H1 (cell line): Measurements from ENCODE around the gene HSPA12A. TPM values are rescaled to one million over a fixed set of nuclear protein-coding genes. Genes with fewer than 3 reads are reported as not detected.

ENCODE experiments used
- CTCF ChIA-PET: fragments of 300-600 bp; sonication (Branson Sonifier 250); formaldehyde crosslinking; loops from one replicate; lab custom pipeline; 2021; ENCODE audit not compliant: partially characterized antibody; lab: Charles Lee
- POLR2A ChIA-PET: fragments of 300-600 bp; sonication (Branson Sonifier 250); formaldehyde crosslinking; loops from one replicate; lab custom pipeline; 2021; ENCODE audit warnings: inconsistent platforms; ENCODE audit not compliant: partially characterized antibody; lab: Charles Lee
- DNase-seq, 2 experiments: peaks; one replicate each; pipeline versions ENCODE4 v3.0.0 to v3.0.0-alpha.2; 2010 to 2022; ENCODE audit warnings: low spot score in 2 of 2, low read depth in 1 of 2, mixed read lengths in 1 of 2
- FAIRE-seq: peaks from 2 replicates; lab custom pipeline; 2011; peaks lifted over from hg19 to GRCh38; lab: Jason Lieb, UNC
- H2AFZ ChIP-seq: 2 replicates; pipeline ENCODE4 v1.8.1; 2012; ENCODE audit warnings: low read length, inconsistent platforms
- H2AK5ac ChIP-seq: 2 replicates; pipeline ENCODE4 v1.6.1; 2013; ENCODE audit warnings: low read depth, low read length
- H2BK120ac ChIP-seq: replicated peaks from 2 replicates; pipeline ENCODE3; 2013; ENCODE audit warnings: low read depth, low read length, inconsistent platforms
- H2BK12ac ChIP-seq: 2 replicates; pipeline ENCODE4 v1.6.1; 2013; ENCODE audit warnings: low read depth, low read length
- H2BK15ac ChIP-seq: 2 replicates; pipeline ENCODE4 v1.6.1; 2013; ENCODE audit warnings: low read length
- H2BK20ac ChIP-seq: 2 replicates; pipeline ENCODE4 v1.6.1; 2013; ENCODE audit warnings: low read length
- H2BK5ac ChIP-seq: 2 replicates; pipeline ENCODE4 v1.6.1; 2013; ENCODE audit warnings: low read depth, low read length
- H3K14ac ChIP-seq: 2 replicates; pipeline ENCODE4 v1.6.1; 2013; ENCODE audit warnings: inconsistent platforms; ENCODE audit not compliant: insufficient read length
- H3K18ac ChIP-seq: 2 replicates; pipeline ENCODE4 v1.6.1; 2013; ENCODE audit warnings: low read length; ENCODE audit errors: extremely low read depth
- H3K23ac ChIP-seq: 2 replicates; pipeline ENCODE4 v1.6.1; 2013; ENCODE audit warnings: inconsistent platforms; ENCODE audit not compliant: insufficient read length
- H3K23me2 ChIP-seq: 2 replicates; pipeline ENCODE4 v1.6.1; 2013; ENCODE audit warnings: low read depth, low read length
- H3K27ac ChIP-seq: 2 replicates; pipeline ENCODE4 v1.6.1; 2011; ENCODE audit warnings: low read depth, low read length, inconsistent platforms
- H3K27me3 ChIP-seq, 4 experiments: replicated peaks in 1 of 4; 1 replicate in 1 of 4; 2 replicates in 3 of 4; pipeline versions ENCODE4 v1.6.1 to v1.8.1; 2011 to 2013; ENCODE audit warnings: low read length in 3 of 4, mild to moderate bottlenecking in 3 of 4, inconsistent platforms in 2 of 4, mixed read lengths in 2 of 4, moderate library complexity in 1 of 4; ENCODE audit not compliant: control insufficient read depth in 3 of 4, insufficient read depth in 3 of 4; ENCODE audit errors: extremely low read depth in 1 of 4
- H3K36me3 ChIP-seq, 4 experiments: 2 replicates each; pipeline versions ENCODE4 v1.6.1 to v1.8.1; 2011 to 2013; ENCODE audit warnings: mild to moderate bottlenecking in 4 of 4, low read length in 3 of 4, moderate library complexity in 2 of 4, control low read depth in 1 of 4, inconsistent platforms in 1 of 4; ENCODE audit not compliant: insufficient read depth in 4 of 4, control insufficient read depth in 2 of 4
- H3K4ac ChIP-seq: replicated peaks from 2 replicates; pipeline ENCODE3; 2013; ENCODE audit warnings: low read length, low read depth, mixed read lengths, inconsistent platforms; ENCODE audit not compliant: insufficient read length
- H3K4me1 ChIP-seq, 4 experiments: replicated peaks in 1 of 4; 1 replicate in 1 of 4; 2 replicates in 3 of 4; pipeline versions ENCODE4 v1.6.1 to v1.8.1; 2011 to 2013; ENCODE audit warnings: low read length in 3 of 4, inconsistent platforms in 2 of 4, mixed read lengths in 1 of 4; ENCODE audit not compliant: insufficient read depth in 4 of 4, control insufficient read depth in 3 of 4
- H3K4me2 ChIP-seq, 2 experiments: 2 replicates each; pipeline versions ENCODE4 v1.6.1 to v1.8.1; 2011 to 2013; ENCODE audit warnings: low read depth in 2 of 2, low read length in 2 of 2, control low read depth in 1 of 2, inconsistent platforms in 1 of 2, mild to moderate bottlenecking in 1 of 2; ENCODE audit not compliant: insufficient read depth in 1 of 2
- H3K4me3 ChIP-seq, 4 experiments: fragments of 200-600, 300-600 bp in 1 of 4; sonication (generic), shearing (Covaris generic), sonication (Bioruptor Twin) in 1 of 4; 2 replicates each; pipeline versions ENCODE4 v1.5.1 to v1.8.1; 2011 to 2016; ENCODE audit warnings: low read length in 4 of 4, low read depth in 3 of 4, control low read depth in 2 of 4, inconsistent platforms in 2 of 4, mild to moderate bottlenecking in 2 of 4, mixed read lengths in 1 of 4, moderate library complexity in 1 of 4; ENCODE audit not compliant: insufficient read depth in 2 of 4; ENCODE audit errors: extremely low read depth in 1 of 4
- H3K56ac ChIP-seq: replicated peaks from 2 replicates; pipeline ENCODE3; 2013; ENCODE audit warnings: low read depth, mild to moderate bottlenecking, mixed read lengths, low read length, inconsistent platforms; ENCODE audit not compliant: insufficient read length
- H3K79me1 ChIP-seq: 2 replicates; pipeline ENCODE4 v1.6.1; 2013; ENCODE audit warnings: low read depth, low read length, control low read depth
- H3K79me2 ChIP-seq, 2 experiments: 2 replicates each; pipeline versions ENCODE4 v1.6.1 to v1.8.1; 2012 to 2013; ENCODE audit warnings: low read length in 2 of 2, mild to moderate bottlenecking in 2 of 2, inconsistent platforms in 1 of 2; ENCODE audit not compliant: insufficient read depth in 2 of 2, control insufficient read depth in 1 of 2
- H3K9ac ChIP-seq, 4 experiments: replicated peaks in 1 of 4; 1 replicate in 1 of 4; 2 replicates in 3 of 4; pipeline versions ENCODE4 v1.6.1 to v1.8.1; 2011 to 2013; ENCODE audit warnings: low read depth in 3 of 4, low read length in 3 of 4, control low read depth in 2 of 4, mild to moderate bottlenecking in 2 of 4, moderate library complexity in 2 of 4, inconsistent platforms in 1 of 4; ENCODE audit errors: extremely low read depth in 1 of 4
- H3K9me3 ChIP-seq, 2 experiments: 2 replicates each; pipeline versions ENCODE4 v1.6.1 to v1.8.1; 2012 to 2013; ENCODE audit warnings: mild to moderate bottlenecking in 2 of 2, moderate library complexity in 2 of 2, control low read depth in 1 of 2, inconsistent platforms in 1 of 2, low read depth in 1 of 2, low read length in 1 of 2, mixed read lengths in 1 of 2; ENCODE audit not compliant: insufficient read depth in 2 of 2
- H4K20me1 ChIP-seq, 2 experiments: replicated peaks in 1 of 2; 2 replicates each; pipeline versions ENCODE3 to v1.8.1; 2011 to 2013; ENCODE audit warnings: inconsistent platforms in 2 of 2, low read length in 2 of 2, mild to moderate bottlenecking in 1 of 2; ENCODE audit not compliant: insufficient read depth in 2 of 2, control insufficient read depth in 1 of 2
- H4K5ac ChIP-seq: 2 replicates; pipeline ENCODE4 v1.6.1; 2013; ENCODE audit warnings: low read length, low read depth, mixed read lengths, inconsistent platforms; ENCODE audit not compliant: insufficient read length
- H4K8ac ChIP-seq: 2 replicates; pipeline ENCODE4 v1.8.0; 2013; ENCODE audit warnings: mild to moderate bottlenecking, moderate library complexity, low read length, inconsistent platforms; ENCODE audit not compliant: insufficient read depth; ENCODE audit errors: extremely low read depth
- H4K91ac ChIP-seq: replicated peaks from 2 replicates; pipeline ENCODE3; 2013; ENCODE audit warnings: low read length, mixed read lengths, inconsistent platforms; ENCODE audit not compliant: insufficient read length
- ATF2 ChIP-seq: IDR thresholded peaks from 2 replicates; pipeline ENCODE4 v1.6.1; 2012; ENCODE audit warnings: low read length, inconsistent platforms
- ATF3 ChIP-seq: IDR thresholded peaks from 2 replicates; pipeline ENCODE4 v1.6.1; 2011; ENCODE audit warnings: low read depth, mild to moderate bottlenecking, low read length; ENCODE audit not compliant: insufficient read depth
- CBX5 ChIP-seq: fragments of 300-800, 300-1000 bp; sonication (generic); IDR thresholded peaks from 2 replicates; pipeline ENCODE4 v1.7.1; 2016; ENCODE audit warnings: antibody characterized with exemption, low read length, low read depth
- KDM4A ChIP-seq: IDR thresholded peaks from one replicate; pipeline ENCODE4 v1.7.1; 2012; ENCODE audit warnings: low read depth, mild to moderate bottlenecking, moderate library complexity, low read length, inconsistent platforms; ENCODE audit not compliant: severe bottlenecking
- POLR2A ChIP-seq, 2 experiments: IDR thresholded peaks; 1 replicate in 1 of 2; 2 replicates in 1 of 2; pipeline ENCODE4 v1.6.1; 2011; ENCODE audit warnings: low read depth in 2 of 2, low read length in 2 of 2, mild to moderate bottlenecking in 2 of 2; ENCODE audit errors: control extremely low read depth in 1 of 2
- RFX5 ChIP-seq: IDR thresholded peaks from 2 replicates; pipeline ENCODE4 v1.6.1; 2011; ENCODE audit warnings: low read depth, low read length, improper control_type of control experiment, borderline replicate concordance
- RXRA ChIP-seq: IDR thresholded peaks from 2 replicates; pipeline ENCODE4 v1.6.1; 2011; ENCODE audit warnings: low read depth, mild to moderate bottlenecking, low read length, moderate library complexity; ENCODE audit not compliant: insufficient read depth
- SAP30 ChIP-seq: fragments of 300-600 bp; sonication (generic); IDR thresholded peaks from 2 replicates; pipeline ENCODE4 v1.7.1; 2012; ENCODE audit warnings: low read length, moderate library complexity, mild to moderate bottlenecking, inconsistent platforms; ENCODE audit not compliant: insufficient read depth, insufficient replicate concordance
- SIN3A ChIP-seq, 2 experiments: IDR thresholded peaks in 1 of 2; conservative IDR thresholded peaks in 1 of 2; 2 replicates each; pipeline ENCODE4 v1.6.1; 2011 to 2012; ENCODE audit warnings: low read length in 2 of 2, improper control_type of control experiment in 1 of 2, low read depth in 1 of 2, mild to moderate bottlenecking in 1 of 2
- SIRT6 ChIP-seq: IDR thresholded peaks from one replicate; pipeline ENCODE4 v1.7.1; 2012; ENCODE audit warnings: low read length, inconsistent platforms
- SIX5 ChIP-seq: IDR thresholded peaks from 2 replicates; pipeline ENCODE4 v1.6.1; 2011; ENCODE audit warnings: mild to moderate bottlenecking, low read depth, low read length
- SRF ChIP-seq: IDR thresholded peaks from 2 replicates; pipeline ENCODE4 v1.6.1; 2011; ENCODE audit warnings: mild to moderate bottlenecking, low read depth, low read length, moderate library complexity
- WGBS, 2 experiments: shearing (Covaris generic) in 1 of 2; methylation state at CpG; one replicate each; pipeline versions ENCODE4 v1.1.6 to v1.1.7; 2013 to 2015; ENCODE audit warnings: low lambda C conversion rate in 2 of 2, mixed read lengths in 2 of 2, inconsistent platforms in 1 of 2, low coverage in 1 of 2, missing lambda C conversion rate in 1 of 2; ENCODE audit not compliant: insufficient replicate concordance in 2 of 2, insufficient coverage in 1 of 2, insufficient read length in 1 of 2; ENCODE audit errors: extremely low coverage in 1 of 2, missing lambda C conversion rate in 1 of 2; 5-methylcytosine and 5-hydroxymethylcytosine counted together
- polyA plus RNA-seq, 7 experiments: library from polyadenylated mRNA; depleted of rRNA in 3 of 7; stranded (reverse) in 5 of 7; unstranded in 2 of 7; fragments of >200 nt in 5 of 7; fragments of 200-250 nt in 2 of 7; gene quantifications; 1 replicate in 5 of 7; 2 replicates in 1 of 7; 4 replicates in 1 of 7; pipeline versions ENCODE4 v1.2.1 to v1.2.3, GENCODE V29; 2011 to 2013; ENCODE audit warnings: missing spikeins in 2 of 7, mixed read lengths in 2 of 7
- total RNA-seq: library from RNA; stranded (reverse); fragmentation: NEBNext Ultra II Directional; extraction: Animal tissue kit (Norgen Biotek cat#: 25700); gene quantifications from 2 replicates; pipeline ENCODE4 v1.2.1, GENCODE V29; 2021

Gene HSPA12A
- total and polyA plus RNA-seq, 2 of the 8 experiments (the other 6 are each of a cell fraction or from before 2014, with no cell fraction given), result 3.1 to 6.9 TPM

- no peak overlapping the region for H2BK120ac ChIP-seq
- H3K18ac ChIP-seq, result no peak overlapping the region
- no peaks in the 10 kb centered on the region for H3K79me2 ChIP-seq
- no peak overlapping the region for H3K4me2 ChIP-seq
- H3K23me2 ChIP-seq, result no peaks in the 10 kb centered on the region
- H2BK20ac ChIP-seq, result no peak overlapping the region
- no peaks in the 10 kb centered on the region for H3K27me3 ChIP-seq
- CTCF ChIA-PET, result interaction anchor here (0.8 to 1.8 kb wide), 6 partner anchors 18 to 70 kb away, joined by 3 to 6 read pairs (median 4); partner anchors contain the start of gene HSPA12A
- no peak overlapping the region for H2AK5ac ChIP-seq
- H3K79me1 ChIP-seq, result no peaks in the 10 kb centered on the region
- POLR2A ChIA-PET, result no interaction called here
- H3K9me3 ChIP-seq, result peaks cover 3 to 4% of the 10 kb centered on the region in 2 experiments; a peak in 3 of 4 replicates
- H4K20me1 ChIP-seq, result no peaks in the 10 kb centered on the region
- H3K23ac ChIP-seq, result no peak overlapping the region
- H3K4me1 ChIP-seq, result no peaks in the 10 kb centered on the region; a peak in 1 of 7 replicates
- no peak overlapping the region for H2BK15ac ChIP-seq
- H3K4ac ChIP-seq, result no peak overlapping the region
- no peak overlapping the region for H2AFZ ChIP-seq
- H2BK12ac ChIP-seq, result no peak overlapping the region
- no peak overlapping the region for H3K56ac ChIP-seq
- H4K91ac ChIP-seq, result no peak overlapping the region
- H4K8ac ChIP-seq, result no peak overlapping the region
- no peak overlapping the region for H3K4me3 ChIP-seq
- no peak overlapping the region for H3K9ac ChIP-seq
- FAIRE-seq (no peak), DNase-seq (no peak)
- no peak overlapping the region for H3K14ac ChIP-seq
- H3K36me3 ChIP-seq, result no peaks in the 10 kb centered on the region
- no peak overlapping the region for H3K27ac ChIP-seq
- WGBS, 2 experiments, result 76% methylated on average over 8 of the region's 8 CpGs; no CpG with 5 or more reads in 1 of the 2 experiments
- no peak overlapping the region for H4K5ac ChIP-seq
- no peak overlapping the region for H2BK5ac ChIP-seq
- no peak for TF ChIP-seq RFX5
- no peak for TF ChIP-seq CBX5
- no peak for TF ChIP-seq POLR2A (IDR thresholded peaks at IDR 0.05; ENCODE audit: control extremely low read depth in 1 of 2, low read depth in 2 of 2, low read length in 2 of 2)
- TF ChIP-seq ATF2, result no peak
- no peak for TF ChIP-seq KDM4A
- no peak for TF ChIP-seq SRF
- no peak for TF ChIP-seq RXRA
- no peak for TF ChIP-seq SIN3A (conservative IDR thresholded peaks at IDR 0.05 in 1 of 2, IDR thresholded peaks at IDR 0.05 in 1 of 2; ENCODE audit: low read depth in 1 of 2, low read length in 2 of 2)
- no peak for TF ChIP-seq SIRT6
- no peak for TF ChIP-seq SIX5
- no peak for TF ChIP-seq ATF3
- TF ChIP-seq SAP30, result no peak
Observed at GRCh38 chr10:116760919-116761318, 18.6 kb upstream of the HSPA12A start.
